GM23248 (cell line): ENCODE data around the gene KRTAP12-2.
"Not testable (repeated sequence)": the region's sequence is repeated elsewhere in the genome, so short reads cannot be mapped to it uniquely, and the experiment has no call there.

Source experiments
- EZH2 ChIP-seq: fragments of 200-600 bp; sonication (generic); IDR thresholded peaks from 2 replicates; pipeline ENCODE4 v1.6.1; 2018; ENCODE audit warnings: antibody characterized with exemption, mild to moderate bottlenecking; ENCODE audit not compliant: insufficient read depth, poor library complexity, severe bottlenecking
- EZH2phosphoT487 ChIP-seq: fragments of 200-600 bp; sonication (generic); IDR thresholded peaks from 2 replicates; pipeline ENCODE4 v1.6.1; 2018; ENCODE audit warnings: antibody characterized with exemption, moderate library complexity, mild to moderate bottlenecking, low read depth; ENCODE audit not compliant: insufficient read depth

GRCh38 chr21:44689740-44690139 is 23.0 kb upstream of the KRTAP12-2 start:
- TF ChIP-seq EZH2phosphoT487, EZH2: not testable (repeated sequence)
